ENCODE data around the gene RNF34. TPM values are rescaled to one million over a fixed set of nuclear protein-coding genes. Genes with fewer than 3 reads are reported as not detected.

RNF34 gene
- total and polyA plus RNA-seq, 2 of the 13 experiments (the other 11 are each of a cell fraction or from before 2014, with no cell fraction given), result 36.8 to 53.2 TPM

GRCh38 chr12:121432740-121433480 lies 33.0 kb downstream of the RNF34 start:
- DNase-seq (ENCODE audit: low spot score), result no peak
- no peak for FAIRE-seq
- peaks cover 35 to 72% of the 10 kb centered on the region in 2 experiments for H3K36me3 ChIP-seq (replicated peaks in 1 of 2; ENCODE audit: control insufficient read depth in 1 of 2, insufficient read depth in 2 of 2, low read length in 2 of 2)
- no peaks in the 10 kb centered on the region for H3K27me3 ChIP-seq (ENCODE audit: control insufficient read depth in 1 of 2, insufficient read depth in 2 of 2, low read length in 2 of 2)
- WGBS (ENCODE audit: low lambda C conversion rate), result over 99% methylated on average over 10 of the region's 11 CpGs
- no peak for ATAC-seq
- H3K4me2 ChIP-seq (ENCODE audit: low read depth, low read length), result no peak overlapping the region
- H3K27ac ChIP-seq (ENCODE audit: extremely low read length, insufficient read depth, low read length), result no peak overlapping the region
- H3K4me1 ChIP-seq (ENCODE audit: insufficient read depth, low read length), result no peaks in the 10 kb centered on the region
- no TSS peak for BruUV-seq (replicated peaks)
- no peaks in the 10 kb centered on the region for H3K79me2 ChIP-seq (ENCODE audit: insufficient read depth, low read length)
- CTCF ChIA-PET (ENCODE audit: low intra/inter-chr PET ratio, low total read pairs), result no interaction called here
- TF ChIP-seq ZSCAN22 (CRISPR knock-in tag; IDR thresholded peaks at IDR 0.05) (peak; percentile 86; the same call in 1 of the 2 replicates), AGO2 (optimal IDR thresholded peaks at IDR 0.05; ENCODE audit: low read depth, low read length) (peak; percentile 54), ZFYVE20 (CRISPR knock-in tag; IDR thresholded peaks at IDR 0.05; ENCODE audit: borderline replicate concordance, low read depth) (no peak), RBM22 (optimal IDR thresholded peaks at IDR 0.05; ENCODE audit: low read length) (peak; percentile 72)
- intact Hi-C loops (cut with micrococcal nuclease; ENCODE audit: unreplicated experiment) (no loop called here), in situ Hi-C loops (cut with HindIII; ENCODE audit: extremely low pct_ligation_motif_present, low pct_unique_long_range_greater_than_20kb) (no loop called here)
- no peak overlapping the region for H2AFZ ChIP-seq (ENCODE audit: low read length)
- no peak overlapping the region for H3K4me3 ChIP-seq (replicated peaks in 1 of 3; ENCODE audit: insufficient read depth in 1 of 3, low read depth in 2 of 3, low read length in 3 of 3)
- H3K9ac ChIP-seq (ENCODE audit: insufficient read depth, low read depth, low read length), result no peak overlapping the region
- no peaks in the 10 kb centered on the region for H3K9me3 ChIP-seq (ENCODE audit: low read length)
- no peaks in the 10 kb centered on the region for H4K20me1 ChIP-seq (ENCODE audit: insufficient read depth, low read length)
- POLR2A ChIA-PET, result no interaction called here

GRCh38 chr12:121436706-121437105 lies 36.8 kb downstream of the RNF34 start:
- DNase-seq (ENCODE audit: low spot score) (no peak), ATAC-seq (no peak), FAIRE-seq (no peak)
- Histone ChIP-seq H3K36me3 (replicated peaks in 1 of 2; ENCODE audit: control insufficient read depth in 1 of 2, insufficient read depth in 2 of 2, low read length in 2 of 2) (peaks cover 37 to 62% of the 10 kb centered on the region in 2 experiments), H3K4me1 (ENCODE audit: insufficient read depth, low read length) (no peaks in the 10 kb centered on the region), H3K27ac (ENCODE audit: extremely low read length, insufficient read depth, low read length) (no peak overlapping the region), H3K4me3 (replicated peaks in 1 of 3; ENCODE audit: insufficient read depth in 1 of 3, low read depth in 2 of 3, low read length in 3 of 3) (no peak overlapping the region), H3K27me3 (ENCODE audit: control insufficient read depth in 1 of 2, insufficient read depth in 2 of 2, low read length in 2 of 2) (no peaks in the 10 kb centered on the region), H3K9me3 (ENCODE audit: low read length) (no peaks in the 10 kb centered on the region), H2AFZ (ENCODE audit: low read length) (no peak overlapping the region), H3K4me2 (ENCODE audit: low read depth, low read length) (no peak overlapping the region), H4K20me1 (ENCODE audit: insufficient read depth, low read length) (no peaks in the 10 kb centered on the region), H3K9ac (ENCODE audit: insufficient read depth, low read depth, low read length) (no peak overlapping the region), H3K79me2 (ENCODE audit: insufficient read depth, low read length) (no peaks in the 10 kb centered on the region)
- intact Hi-C loops (cut with micrococcal nuclease; ENCODE audit: unreplicated experiment) (no loop called here), in situ Hi-C loops (cut with HindIII; ENCODE audit: extremely low pct_ligation_motif_present, low pct_unique_long_range_greater_than_20kb) (no loop called here)
- 95% methylated on average over 2 of the region's 2 CpGs for WGBS (ENCODE audit: low lambda C conversion rate)
- TF ChIP-seq ZIK1 (CRISPR knock-in tag; IDR thresholded peaks at IDR 0.05; ENCODE audit: borderline replicate concordance, low read depth) (no peak), PRDM4 (CRISPR knock-in tag; IDR thresholded peaks at IDR 0.05; ENCODE audit: borderline replicate concordance) (no peak), TFDP1 (CRISPR knock-in tag; IDR thresholded peaks at IDR 0.05; ENCODE audit: borderline replicate concordance) (no peak), CBX2 (IDR thresholded peaks at IDR 0.05; ENCODE audit: low read depth, low read length) (no peak), CBX2 (CRISPR knock-in tag; IDR thresholded peaks at IDR 0.05; ENCODE audit: low read depth) (no peak), GLMP (CRISPR knock-in tag; IDR thresholded peaks at IDR 0.05; ENCODE audit: borderline replicate concordance) (no peak), ZFP1 (CRISPR knock-in tag; IDR thresholded peaks at IDR 0.05) (peak; percentile 78; the same call in 1 of the 2 replicates), ZMYM3 (CRISPR knock-in tag; IDR thresholded peaks at IDR 0.05) (no peak)
- no TSS peak for BruUV-seq (replicated peaks)
- POLR2A ChIA-PET, result no interaction called here
- CTCF ChIA-PET (ENCODE audit: low intra/inter-chr PET ratio, low total read pairs), result no interaction called here
